K562 (cell line): Measurements from ENCODE around the gene REM2. TPM values are rescaled to one million over a fixed set of nuclear protein-coding genes. Genes with fewer than 3 reads are reported as not detected.

Source experiments
- BMI1 ChIP-seq: fragments of 150-350 bp; IDR thresholded peaks from 2 replicates; pipeline ENCODE4 v1.6.1; 2014; ENCODE audit warnings: low read length
- CEBPG ChIP-seq, 3 experiments: fragments of 200-800 bp in 1 of 3; sonication (Bioruptor generic) in 1 of 3; sonication (generic) in 1 of 3; formaldehyde crosslinking in 1 of 3; IDR thresholded peaks in 2 of 3; conservative IDR thresholded peaks in 1 of 3; 2 replicates each; pipeline versions ENCODE4 v1.6.1 to v1.8.0; 2016 to 2022; ENCODE audit warnings: missing compliant biosample characterization in 2 of 3, missing genetic modification characterization in 2 of 3, mild to moderate bottlenecking in 1 of 3, missing genetic modification reagents in 1 of 3
- DACH1 ChIP-seq: fragments of 450-650 bp; IDR thresholded peaks from 2 replicates; pipeline ENCODE4 v1.6.1; 2018; ENCODE audit not compliant: partially characterized antibody
- FOXJ3 ChIP-seq: sonication (generic); formaldehyde crosslinking; IDR thresholded peaks from 2 replicates; pipeline ENCODE4 v1.4.0; 2020; ENCODE audit warnings: mild to moderate bottlenecking, missing genetic modification reagents
- GATA2 ChIP-seq: sonication (generic); formaldehyde crosslinking; IDR thresholded peaks from 2 replicates; pipeline ENCODE4 v1.4.0; 2020; ENCODE audit warnings: mild to moderate bottlenecking, missing genetic modification reagents
- HDGF ChIP-seq: fragments of 450-650 bp; IDR thresholded peaks from 2 replicates; pipeline ENCODE4 v1.6.1; 2016
- HOXB6 ChIP-seq: fragments of 250-450 bp; sonication (Bioruptor Pico); IDR thresholded peaks from 2 replicates; pipeline ENCODE4 v1.5.1; 2022; ENCODE audit warnings: mild to moderate bottlenecking, borderline replicate concordance
- KDM4B ChIP-seq, 2 experiments: fragments of 450-650 bp in 1 of 2; sonication (generic) in 1 of 2; IDR thresholded peaks; 2 replicates each; pipeline ENCODE4 v1.6.1; 2016 to 2017; ENCODE audit warnings: borderline replicate concordance in 2 of 2, antibody characterized with exemption in 1 of 2, low read depth in 1 of 2, mild to moderate bottlenecking in 1 of 2
- SIN3A ChIP-seq, 2 experiments: fragments of 150-350 bp in 1 of 2; IDR thresholded peaks; 2 replicates each; pipeline ENCODE4 v1.6.1; 2011 to 2016; ENCODE audit warnings: borderline replicate concordance in 2 of 2, low read depth in 2 of 2, low read length in 2 of 2, mild to moderate bottlenecking in 2 of 2, moderate library complexity in 2 of 2; ENCODE audit not compliant: control insufficient read depth in 1 of 2
- SUPT5H ChIP-seq: fragments of 450-650 bp; IDR thresholded peaks from 2 replicates; pipeline ENCODE4 v1.6.1; 2016
- TCF3 ChIP-seq: sonication (generic); formaldehyde crosslinking; IDR thresholded peaks from 2 replicates; pipeline ENCODE4 v1.4.0; 2020; ENCODE audit warnings: mild to moderate bottlenecking, missing genetic modification reagents
- TRIM24 ChIP-seq, 2 experiments: fragments of 450-650 bp; IDR thresholded peaks; 2 replicates each; pipeline ENCODE4 v1.6.1; 2016
- ZBTB49 ChIP-seq: sonication (generic); formaldehyde crosslinking; IDR thresholded peaks from 2 replicates; pipeline ENCODE4 v1.8.0; 2022; ENCODE audit warnings: missing genetic modification reagents, mild to moderate bottlenecking, borderline replicate concordance
- ZNF121 ChIP-seq: sonication (generic); formaldehyde crosslinking; conservative IDR thresholded peaks from 2 replicates; pipeline ENCODE4 v1.8.0; 2022; ENCODE audit warnings: missing genetic modification reagents
- ZNF444 ChIP-seq: fragments of 250-450 bp; sonication (Bioruptor Pico); IDR thresholded peaks from 2 replicates; pipeline ENCODE4 v1.4.0; 2020; ENCODE audit warnings: mild to moderate bottlenecking, moderate library complexity
- polyA plus RNA-seq, 8 experiments: library from polyadenylated mRNA; depleted of rRNA in 4 of 8; stranded (reverse) in 5 of 8; unstranded in 3 of 8; fragments of >200 nt; fragmentation: Nextera tagmentation in 2 of 8; fragmentation: Illumina TruSeq in 1 of 8; extraction: Ambion mirVana in 2 of 8; extraction: Trizol in 1 of 8; gene quantifications; 2 replicates each; pipeline versions ENCODE4 v1.2.1 to v1.2.3, GENCODE V29; 2011 to 2014; ENCODE audit warnings: inconsistent platforms in 1 of 8, missing spikeins in 1 of 8
- total RNA-seq, 7 experiments: library from RNA; depleted of rRNA in 6 of 7; stranded (reverse); fragments of >200 nt in 6 of 7; fragmentation: Illumina TruSeq in 2 of 7; extraction: Trizol in 2 of 7; gene quantifications; 2 replicates each; pipeline versions ENCODE4 v1.2.1 to v1.2.3, GENCODE V29; 2011 to 2021; ENCODE audit warnings: low replicate concordance in 1 of 7
- TF ChIP-seq, protein P1 (sequence below): sonication (generic); formaldehyde crosslinking; IDR thresholded peaks from 2 replicates; pipeline ENCODE4 v1.8.1; 2023; ENCODE audit warnings: missing genetic modification reagents, mild to moderate bottlenecking, borderline replicate concordance

Gene REM2
- total and polyA plus RNA-seq, 9 of the 15 experiments (the other 6 are each of a cell fraction or from before 2014, with no cell fraction given): 0.18 to 1.0 (median 0.38) TPM

DNA sequence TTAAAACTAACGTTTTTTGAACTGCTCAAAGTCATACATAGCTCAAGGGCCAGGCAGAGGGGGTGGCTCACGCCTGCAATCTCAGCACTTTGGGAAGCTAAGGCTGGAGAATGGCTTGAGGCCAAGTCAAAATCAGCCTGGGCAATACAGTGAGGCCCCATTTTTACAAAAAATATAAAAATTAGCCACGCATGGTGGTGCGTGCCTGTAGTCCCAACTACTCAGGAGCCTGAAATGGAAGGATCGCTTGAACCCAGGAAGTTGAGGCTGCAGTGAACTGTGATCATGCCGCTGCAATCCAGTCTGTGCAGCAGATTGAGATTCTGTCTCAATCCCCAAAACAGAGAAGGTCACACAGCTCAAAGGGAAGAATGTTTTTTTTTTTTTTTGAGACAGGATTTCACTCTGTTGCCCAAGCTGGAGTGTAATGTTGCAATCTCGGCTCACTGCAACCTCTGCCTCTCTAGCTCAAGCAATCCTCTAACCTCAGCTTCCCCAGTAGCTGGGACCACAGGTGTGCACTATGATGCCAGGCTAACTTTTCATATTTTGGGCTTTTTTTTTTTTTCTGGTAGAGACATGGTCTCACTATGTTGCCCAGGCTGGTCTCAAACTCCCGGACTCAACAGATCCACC lies 33.0 kb downstream of the REM2 start (continued):
- TF ChIP-seq, protein P1, sequence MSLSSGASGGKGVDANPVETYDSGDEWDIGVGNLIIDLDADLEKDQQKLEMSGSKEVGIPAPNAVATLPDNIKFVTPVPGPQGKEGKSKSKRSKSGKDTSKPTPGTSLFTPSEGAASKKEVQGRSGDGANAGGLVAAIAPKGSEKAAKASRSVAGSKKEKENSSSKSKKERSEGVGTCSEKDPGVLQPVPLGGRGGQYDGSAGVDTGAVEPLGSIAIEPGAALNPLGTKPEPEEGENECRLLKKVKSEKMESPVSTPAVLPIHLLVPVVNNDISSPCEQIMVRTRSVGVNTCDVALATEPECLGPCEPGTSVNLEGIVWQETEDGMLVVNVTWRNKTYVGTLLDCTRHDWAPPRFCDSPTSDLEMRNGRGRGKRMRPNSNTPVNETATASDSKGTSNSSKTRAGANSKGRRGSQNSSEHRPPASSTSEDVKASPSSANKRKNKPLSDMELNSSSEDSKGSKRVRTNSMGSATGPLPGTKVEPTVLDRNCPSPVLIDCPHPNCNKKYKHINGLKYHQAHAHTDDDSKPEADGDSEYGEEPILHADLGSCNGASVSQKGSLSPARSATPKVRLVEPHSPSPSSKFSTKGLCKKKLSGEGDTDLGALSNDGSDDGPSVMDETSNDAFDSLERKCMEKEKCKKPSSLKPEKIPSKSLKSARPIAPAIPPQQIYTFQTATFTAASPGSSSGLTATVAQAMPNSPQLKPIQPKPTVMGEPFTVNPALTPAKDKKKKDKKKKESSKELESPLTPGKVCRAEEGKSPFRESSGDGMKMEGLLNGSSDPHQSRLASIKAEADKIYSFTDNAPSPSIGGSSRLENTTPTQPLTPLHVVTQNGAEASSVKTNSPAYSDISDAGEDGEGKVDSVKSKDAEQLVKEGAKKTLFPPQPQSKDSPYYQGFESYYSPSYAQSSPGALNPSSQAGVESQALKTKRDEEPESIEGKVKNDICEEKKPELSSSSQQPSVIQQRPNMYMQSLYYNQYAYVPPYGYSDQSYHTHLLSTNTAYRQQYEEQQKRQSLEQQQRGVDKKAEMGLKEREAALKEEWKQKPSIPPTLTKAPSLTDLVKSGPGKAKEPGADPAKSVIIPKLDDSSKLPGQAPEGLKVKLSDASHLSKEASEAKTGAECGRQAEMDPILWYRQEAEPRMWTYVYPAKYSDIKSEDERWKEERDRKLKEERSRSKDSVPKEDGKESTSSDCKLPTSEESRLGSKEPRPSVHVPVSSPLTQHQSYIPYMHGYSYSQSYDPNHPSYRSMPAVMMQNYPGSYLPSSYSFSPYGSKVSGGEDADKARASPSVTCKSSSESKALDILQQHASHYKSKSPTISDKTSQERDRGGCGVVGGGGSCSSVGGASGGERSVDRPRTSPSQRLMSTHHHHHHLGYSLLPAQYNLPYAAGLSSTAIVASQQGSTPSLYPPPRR (CRISPR knock-in tag): no peak
- TF ChIP-seq ZNF444 (no peak), ZNF121 (CRISPR knock-in tag) (peak; percentile 15; the same call in 1 of the 2 replicates), SIN3A (IDR thresholded peaks at IDR 0.05; ENCODE audit: borderline replicate concordance in 2 of 2, control insufficient read depth in 1 of 2, low read depth in 2 of 2, low read length in 2 of 2) (no peak), DACH1 (no peak), HOXB6 (CRISPR knock-in tag) (no peak), SUPT5H (0 out of 2 replicates have a peak, but pooled peaks have one; percentile 17), HDGF (no peak), GATA2 (no peak), CEBPG (CRISPR knock-in tag; IDR thresholded peaks at IDR 0.05) (peak; percentile 72), CEBPG (tag; conservative IDR thresholded peaks at IDR 0.05 in 1 of 2, IDR thresholded peaks at IDR 0.05 in 1 of 2) (peak; percentile 71 to 86), BMI1 (no peak), TRIM24 (IDR thresholded peaks at IDR 0.05) (peak in 1 of 2 experiments; percentile 51; a peak in 1 of 4 replicates), TCF3 (CRISPR knock-in tag) (no peak), FOXJ3 (no peak), KDM4B (IDR thresholded peaks at IDR 0.05; ENCODE audit: borderline replicate concordance in 2 of 2, low read depth in 1 of 2) (no peak), ZBTB49 (no peak)
